OCI-LY1 (cell line): Measurements from ENCODE around the gene TMEM272.

Experiments used
- H2AFZ ChIP-seq: fragments of 200-600 bp; sonication (generic), shearing (Covaris generic); 2 replicates; pipeline ENCODE4 v1.6.0; 2014; ENCODE audit warnings: antibody characterized with exemption, mild to moderate bottlenecking, low read length
- H3F3A ChIP-seq: fragments of 200-600 bp; sonication (generic), shearing (Covaris generic); 2 replicates; pipeline ENCODE4 v1.6.0; 2014; ENCODE audit warnings: mild to moderate bottlenecking, antibody characterized with exemption, low read length, moderate library complexity; ENCODE audit not compliant: insufficient read depth
- H3K27ac ChIP-seq: fragments of 200-600 bp; sonication (generic); 2 replicates; pipeline ENCODE4 v1.5.1; 2014; ENCODE audit warnings: low read length, mixed run types, mild to moderate bottlenecking, low read depth; ENCODE audit not compliant: poor library complexity, severe bottlenecking
- H3K27me3 ChIP-seq: fragments of 200-600 bp; sonication (generic); 2 replicates; pipeline ENCODE4 v1.6.0; 2014; ENCODE audit warnings: antibody characterized with exemption, mild to moderate bottlenecking, low read length, moderate library complexity; ENCODE audit not compliant: insufficient read depth
- H3K36me3 ChIP-seq: fragments of 200-600 bp; sonication (generic); 2 replicates; pipeline ENCODE4 v1.6.1; 2014; ENCODE audit warnings: mild to moderate bottlenecking, antibody characterized with exemption, low read length, moderate library complexity, mixed read lengths; ENCODE audit not compliant: insufficient read depth
- H3K4me1 ChIP-seq: fragments of 200-600 bp; sonication (generic); 2 replicates; pipeline ENCODE4 v1.5.1; 2014; ENCODE audit warnings: mild to moderate bottlenecking, low read length, moderate library complexity; ENCODE audit not compliant: insufficient read depth, severe bottlenecking
- H3K4me2 ChIP-seq: fragments of 200-600 bp; sonication (generic), shearing (Covaris generic); 2 replicates; pipeline ENCODE4 v1.6.1; 2014; ENCODE audit warnings: low read length
- H3K4me3 ChIP-seq: fragments of 200-600 bp; sonication (generic); 2 replicates; pipeline ENCODE4 v1.5.1; 2014; ENCODE audit warnings: low read length, low read depth, mild to moderate bottlenecking, mixed read lengths; ENCODE audit not compliant: poor library complexity, severe bottlenecking
- H3K79me2 ChIP-seq: fragments of 200-600 bp; shearing (Covaris generic); 2 replicates; pipeline ENCODE4 v1.6.1; 2016; ENCODE audit warnings: mixed run types, low read length, mixed read lengths; ENCODE audit not compliant: insufficient read depth
- H3K9ac ChIP-seq: fragments of 200-600 bp; sonication (generic), shearing (Covaris generic); 2 replicates; pipeline ENCODE4 v1.6.1; 2014; ENCODE audit warnings: mild to moderate bottlenecking, low read length, mixed read lengths
- H3K9me2 ChIP-seq: fragments of 200-600 bp; sonication (generic), shearing (Covaris generic); 2 replicates; pipeline ENCODE4 v1.6.1; 2014; ENCODE audit warnings: low read depth, mild to moderate bottlenecking, low read length, mixed read lengths
- H3K9me3 ChIP-seq: fragments of 200-600 bp; shearing (Covaris generic); 2 replicates; pipeline ENCODE4 v1.6.1; 2014; ENCODE audit warnings: low read length, mixed read lengths
- H4K20me1 ChIP-seq: fragments of 200-600 bp; sonication (generic), shearing (Covaris generic); 2 replicates; pipeline ENCODE4 v1.6.0; 2016; ENCODE audit warnings: mild to moderate bottlenecking, low read length; ENCODE audit not compliant: insufficient read depth
- EZH2 ChIP-seq: fragments of 200-600 bp; sonication (generic), shearing (Covaris generic); IDR thresholded peaks from 2 replicates; pipeline ENCODE4 v1.8.0; 2017; ENCODE audit warnings: borderline replicate concordance, mixed run types, mild to moderate bottlenecking, antibody characterized with exemption, low read length, moderate library complexity, mixed read lengths
- TF ChIP-seq, protein P1 (sequence below): fragments of 200-600 bp; sonication (generic), shearing (Covaris generic); IDR thresholded peaks from 2 replicates; pipeline ENCODE4 v1.5.1; 2017; ENCODE audit warnings: mild to moderate bottlenecking, antibody characterized with exemption, low read length, moderate library complexity, mixed read lengths

TMEM272 gene

DNA sequence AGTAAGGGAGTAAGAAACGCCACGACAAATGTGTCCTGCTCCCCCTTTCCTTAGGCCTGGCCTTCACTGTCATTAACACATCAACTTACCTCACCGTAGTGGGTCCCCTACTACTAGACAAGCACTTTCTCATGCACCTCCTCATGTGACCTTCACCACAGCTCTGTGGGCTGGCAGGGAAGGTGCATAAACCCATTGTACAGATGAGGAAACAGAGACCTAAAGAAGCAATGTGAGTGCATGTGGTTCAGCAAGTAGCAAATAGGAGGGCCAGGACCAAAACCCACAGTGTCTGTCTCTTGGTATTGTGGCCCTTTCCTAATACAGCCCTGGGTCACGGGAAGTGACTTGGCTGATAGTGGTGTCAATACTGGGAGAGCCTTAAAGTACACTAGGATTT is 22.1 kb upstream of the TMEM272 start:
- H3K9ac ChIP-seq, result no peak overlapping the region
- H3K4me1 ChIP-seq, result no peaks in the 10 kb centered on the region
- no peaks in the 10 kb centered on the region for H3K36me3 ChIP-seq
- no peaks in the 10 kb centered on the region for H4K20me1 ChIP-seq
- TF ChIP-seq EZH2, result no peak
- TF ChIP-seq, protein P1, sequence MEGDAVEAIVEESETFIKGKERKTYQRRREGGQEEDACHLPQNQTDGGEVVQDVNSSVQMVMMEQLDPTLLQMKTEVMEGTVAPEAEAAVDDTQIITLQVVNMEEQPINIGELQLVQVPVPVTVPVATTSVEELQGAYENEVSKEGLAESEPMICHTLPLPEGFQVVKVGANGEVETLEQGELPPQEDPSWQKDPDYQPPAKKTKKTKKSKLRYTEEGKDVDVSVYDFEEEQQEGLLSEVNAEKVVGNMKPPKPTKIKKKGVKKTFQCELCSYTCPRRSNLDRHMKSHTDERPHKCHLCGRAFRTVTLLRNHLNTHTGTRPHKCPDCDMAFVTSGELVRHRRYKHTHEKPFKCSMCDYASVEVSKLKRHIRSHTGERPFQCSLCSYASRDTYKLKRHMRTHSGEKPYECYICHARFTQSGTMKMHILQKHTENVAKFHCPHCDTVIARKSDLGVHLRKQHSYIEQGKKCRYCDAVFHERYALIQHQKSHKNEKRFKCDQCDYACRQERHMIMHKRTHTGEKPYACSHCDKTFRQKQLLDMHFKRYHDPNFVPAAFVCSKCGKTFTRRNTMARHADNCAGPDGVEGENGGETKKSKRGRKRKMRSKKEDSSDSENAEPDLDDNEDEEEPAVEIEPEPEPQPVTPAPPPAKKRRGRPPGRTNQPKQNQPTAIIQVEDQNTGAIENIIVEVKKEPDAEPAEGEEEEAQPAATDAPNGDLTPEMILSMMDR, result no peak
- no peaks in the 10 kb centered on the region for H3K9me3 ChIP-seq
- no peaks in the 10 kb centered on the region for H3K79me2 ChIP-seq
- no peaks in the 10 kb centered on the region; the same call in 1 of the 2 replicates for H3K27me3 ChIP-seq
- H3K4me3 ChIP-seq, result no peak overlapping the region
- H3K27ac ChIP-seq, result no peak overlapping the region
- no peaks in the 10 kb centered on the region for H3F3A ChIP-seq
- H3K4me2 ChIP-seq, result no peak overlapping the region
- H2AFZ ChIP-seq, result no peak overlapping the region
- H3K9me2 ChIP-seq, result no peaks in the 10 kb centered on the region

DNA sequence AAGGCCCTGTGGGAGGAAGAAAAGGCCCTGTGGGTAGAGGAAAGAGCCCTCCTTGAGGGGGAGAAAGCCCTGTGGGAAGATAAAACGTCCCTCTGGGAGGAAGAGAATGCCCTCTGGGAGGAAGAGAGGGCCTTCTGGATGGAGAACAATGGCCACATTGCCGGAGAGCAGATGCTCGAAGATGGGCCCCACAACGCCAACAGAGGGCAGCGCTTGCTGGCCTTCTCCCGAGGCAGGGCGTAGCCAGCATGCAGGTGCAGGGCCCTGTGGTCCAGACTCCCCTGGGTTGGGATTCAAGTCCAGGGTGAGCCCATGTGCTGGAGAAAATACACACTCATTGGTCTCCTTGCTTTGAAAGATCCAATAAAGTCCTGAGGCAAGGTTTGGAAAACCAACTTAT is 20.9 kb upstream of the TMEM272 start:
- TF ChIP-seq EZH2, result no peak
- TF ChIP-seq, protein P1, result no peak
- Histone ChIP-seq H3K4me2 (no peak overlapping the region), H3K27ac (no peak overlapping the region), H3K9ac (no peak overlapping the region), H3K79me2 (no peaks in the 10 kb centered on the region), H2AFZ (no peak overlapping the region), H3K9me2 (no peaks in the 10 kb centered on the region), H3K4me3 (no peak overlapping the region), H4K20me1 (no peaks in the 10 kb centered on the region), H3K27me3 (no peaks in the 10 kb centered on the region; the same call in 1 of the 2 replicates), H3K9me3 (no peaks in the 10 kb centered on the region), H3F3A (no peaks in the 10 kb centered on the region), H3K36me3 (no peaks in the 10 kb centered on the region), H3K4me1 (no peaks in the 10 kb centered on the region)

DNA sequence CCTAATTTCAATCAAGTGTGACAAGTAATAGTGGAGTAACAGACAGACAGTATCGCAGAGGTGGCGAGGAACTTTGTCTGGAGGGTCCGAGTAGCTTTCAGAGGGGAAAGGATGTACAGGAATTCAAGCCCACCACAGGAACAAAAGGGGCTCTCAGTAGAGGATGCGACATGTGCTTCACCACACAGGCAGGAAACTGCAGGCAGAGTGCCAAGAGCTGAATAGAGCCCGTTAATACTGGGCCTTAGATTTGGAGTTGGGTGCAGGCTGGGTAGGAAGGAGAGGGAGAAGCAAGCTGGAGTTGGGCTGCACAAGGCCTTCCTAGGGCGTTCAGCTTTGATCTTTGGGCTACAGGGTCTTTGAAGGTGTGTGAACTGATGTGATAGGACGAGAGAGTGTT is 18.0 kb upstream of the TMEM272 start:
- TF ChIP-seq EZH2, result no peak
- TF ChIP-seq, protein P1, result no peak

More for the DNA sequence above, 18.0 kb upstream of the TMEM272 start:
- no peaks in the 10 kb centered on the region for H3K9me3 ChIP-seq
- no peak overlapping the region for H3K4me3 ChIP-seq
- no peak overlapping the region for H2AFZ ChIP-seq
- no peaks in the 10 kb centered on the region for H3F3A ChIP-seq
- no peaks in the 10 kb centered on the region for H3K9me2 ChIP-seq
- H3K36me3 ChIP-seq, result no peaks in the 10 kb centered on the region
- H3K79me2 ChIP-seq, result no peaks in the 10 kb centered on the region
- no peak overlapping the region for H3K9ac ChIP-seq
- no peaks in the 10 kb centered on the region; the same call in 1 of the 2 replicates for H3K27me3 ChIP-seq
- no peaks in the 10 kb centered on the region for H4K20me1 ChIP-seq
- no peaks in the 10 kb centered on the region for H3K4me1 ChIP-seq
- H3K27ac ChIP-seq, result no peak overlapping the region
- H3K4me2 ChIP-seq, result no peak overlapping the region
